ENCODE results near the gene LMAN1L.

The LMAN1L gene

DNA sequence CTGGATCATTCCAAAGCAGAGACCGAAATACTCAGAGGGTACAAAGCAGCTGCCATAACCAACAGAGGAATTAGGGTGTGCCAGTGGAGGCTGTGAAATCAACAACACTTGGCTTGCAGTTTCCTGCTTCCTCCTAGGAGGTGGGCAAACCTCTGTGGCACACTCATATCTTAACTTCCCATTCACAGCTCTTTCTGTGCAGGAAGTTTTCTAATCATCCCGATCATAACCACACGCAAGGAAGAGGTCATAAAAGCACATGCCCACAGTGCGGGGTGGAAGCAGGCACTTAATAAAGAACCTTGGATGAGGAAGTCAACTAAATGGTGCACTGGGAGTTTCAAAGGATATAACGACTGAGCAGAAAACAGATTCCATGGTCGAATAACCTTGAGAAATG is 55.4 kb downstream of the LMAN1L start:
- TF ChIP-seq GATA1 (IDR thresholded peaks at IDR 0.05; ENCODE audit: low read depth, low read length) (no peak), POLR2A (IDR thresholded peaks at IDR 0.05; ENCODE audit: low read length) (no peak)
- DNase-seq = no peak

- no peak for DNase-seq
- TF ChIP-seq GATA1 (IDR thresholded peaks at IDR 0.05; ENCODE audit: low read depth, low read length) = no peak
- no peak for TF ChIP-seq POLR2A (IDR thresholded peaks at IDR 0.05; ENCODE audit: low read length)
Observed at GRCh38 chr15:74869372-74869725, 56.7 kb downstream of the LMAN1L start.

DNA sequence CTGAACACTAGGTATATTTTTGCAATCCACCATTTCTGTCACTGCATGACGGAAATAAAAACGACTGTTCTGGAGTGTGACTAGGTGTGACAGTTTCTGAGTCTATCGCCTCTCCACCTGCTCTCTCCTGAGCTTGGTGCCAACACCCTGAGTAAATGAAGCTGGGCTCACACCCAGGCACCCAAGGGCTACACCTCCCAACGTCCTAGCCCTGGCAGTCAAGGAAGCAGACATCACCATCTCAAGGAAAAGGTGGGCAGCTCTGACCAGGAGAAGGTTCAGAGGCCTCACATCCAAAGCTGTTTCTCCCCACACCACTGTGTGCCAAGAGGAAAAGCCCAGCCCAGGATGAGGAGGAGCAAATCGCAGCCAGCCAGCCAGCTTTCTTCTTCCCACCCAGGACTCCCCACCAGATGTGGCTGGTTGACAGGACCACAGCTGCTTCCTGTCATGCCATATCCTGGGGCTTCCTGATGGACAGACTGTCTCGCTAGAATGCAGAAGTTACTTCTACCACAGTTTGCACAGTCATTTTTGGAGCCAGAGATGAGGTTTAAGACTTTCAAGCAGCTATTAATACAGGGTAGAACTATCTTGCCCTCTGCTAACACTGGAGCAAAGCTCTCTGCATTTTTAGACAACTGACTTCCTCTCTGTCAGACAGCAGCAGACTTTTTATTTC is 57.2 kb downstream of the LMAN1L start:
- TF ChIP-seq GATA1 (IDR thresholded peaks at IDR 0.05; ENCODE audit: low read depth, low read length) (no peak), POLR2A (IDR thresholded peaks at IDR 0.05; ENCODE audit: low read length) (no peak)
- no peak for DNase-seq

- no peak for DNase-seq
- TF ChIP-seq POLR2A (IDR thresholded peaks at IDR 0.05; ENCODE audit: low read length) = no peak
Observed at GRCh38 chr15:74870436-74871215, 58.0 kb downstream of the LMAN1L start.

GRCh38 chr15:74872702-74873035 is 60.0 kb downstream of the LMAN1L start:
- TF ChIP-seq POLR2A (IDR thresholded peaks at IDR 0.05; ENCODE audit: low read length) (no peak), GATA1 (IDR thresholded peaks at IDR 0.05; ENCODE audit: low read depth, low read length) (no peak)
- DNase-seq = no peak

GRCh38 chr15:74873036-74873755 is 60.6 kb downstream of the LMAN1L start, which contains the start of gene SCAMP2:
Gene SCAMP2, minus strand, starts transcription at chr15:74873365. Its CDS starts 110 bp downstream, at chr15:74873255.
- peak; percentile 94 to 95 for DNase-seq

GRCh38 chr15:74873756-74874424 is 61.3 kb downstream of the LMAN1L start:
- no peak for TF ChIP-seq GATA1 (IDR thresholded peaks at IDR 0.05; ENCODE audit: low read depth, low read length)
- TF ChIP-seq POLR2A (IDR thresholded peaks at IDR 0.05; ENCODE audit: low read length) = no peak
- peak in 1 of 2 experiments; percentile 51 for DNase-seq

More at GRCh38 chr15:74873036-74873755, 60.6 kb downstream of the LMAN1L start, which contains the start of gene SCAMP2:
- TF ChIP-seq POLR2A (IDR thresholded peaks at IDR 0.05; ENCODE audit: low read length) (peak; percentile 85), GATA1 (IDR thresholded peaks at IDR 0.05; ENCODE audit: low read depth, low read length) (no peak)
